Measurements from ENCODE around the gene LSS.
"Not testable (repeated sequence)": the region's sequence is repeated elsewhere in the genome, so short reads cannot be mapped to it uniquely, and the experiment has no call there.

Gene LSS

GRCh38 chr21:46180079-46180722 is 48.4 kb downstream of the LSS start:
- Histone ChIP-seq H4K20me1 (ENCODE audit: insufficient read depth, low read length) (no peaks in the 10 kb centered on the region), H3K79me2 (ENCODE audit: low read length) (0 out of 2 replicates have a peak, but pooled peaks cover 3% of the 10 kb centered on the region), H3K4me2 (ENCODE audit: low read depth, low read length) (no peak overlapping the region), H3K36me3 (replicated peaks; ENCODE audit: insufficient read depth, low read length) (no peaks in the 10 kb centered on the region), H2AFZ (ENCODE audit: low read length) (no peak overlapping the region), H3K4me1 (ENCODE audit: low read length) (peaks cover 1% of the 10 kb centered on the region), H3K9me2 (replicated peaks; ENCODE audit: insufficient read depth, low read length) (no peaks in the 10 kb centered on the region), H3K27me3 (replicated peaks; ENCODE audit: insufficient read depth, low read length) (no peaks in the 10 kb centered on the region), H3K9ac (ENCODE audit: low read length) (no peak overlapping the region), H3K9me3 (replicated peaks; ENCODE audit: insufficient read depth, low read length) (no peaks in the 10 kb centered on the region), H3K27ac (ENCODE audit: low read length) (no peak overlapping the region), H3K4me3 (ENCODE audit: low read length) (no peak overlapping the region), H3F3A (ENCODE audit: insufficient read depth, low read length) (0 out of 2 replicates have a peak, but pooled peaks cover under 1% of the 10 kb centered on the region)
- TF ChIP-seq EZH2 (optimal IDR thresholded peaks at IDR 0.05; ENCODE audit: low read depth, low read length) (no peak), EZH2phosphoT487 (IDR thresholded peaks at IDR 0.05; ENCODE audit: low read length) (no peak)
- TF ChIP-seq, protein P1, sequence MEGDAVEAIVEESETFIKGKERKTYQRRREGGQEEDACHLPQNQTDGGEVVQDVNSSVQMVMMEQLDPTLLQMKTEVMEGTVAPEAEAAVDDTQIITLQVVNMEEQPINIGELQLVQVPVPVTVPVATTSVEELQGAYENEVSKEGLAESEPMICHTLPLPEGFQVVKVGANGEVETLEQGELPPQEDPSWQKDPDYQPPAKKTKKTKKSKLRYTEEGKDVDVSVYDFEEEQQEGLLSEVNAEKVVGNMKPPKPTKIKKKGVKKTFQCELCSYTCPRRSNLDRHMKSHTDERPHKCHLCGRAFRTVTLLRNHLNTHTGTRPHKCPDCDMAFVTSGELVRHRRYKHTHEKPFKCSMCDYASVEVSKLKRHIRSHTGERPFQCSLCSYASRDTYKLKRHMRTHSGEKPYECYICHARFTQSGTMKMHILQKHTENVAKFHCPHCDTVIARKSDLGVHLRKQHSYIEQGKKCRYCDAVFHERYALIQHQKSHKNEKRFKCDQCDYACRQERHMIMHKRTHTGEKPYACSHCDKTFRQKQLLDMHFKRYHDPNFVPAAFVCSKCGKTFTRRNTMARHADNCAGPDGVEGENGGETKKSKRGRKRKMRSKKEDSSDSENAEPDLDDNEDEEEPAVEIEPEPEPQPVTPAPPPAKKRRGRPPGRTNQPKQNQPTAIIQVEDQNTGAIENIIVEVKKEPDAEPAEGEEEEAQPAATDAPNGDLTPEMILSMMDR (IDR thresholded peaks at IDR 0.05; ENCODE audit: low read length) = no peak
- DNase-seq = no peak

DNA sequence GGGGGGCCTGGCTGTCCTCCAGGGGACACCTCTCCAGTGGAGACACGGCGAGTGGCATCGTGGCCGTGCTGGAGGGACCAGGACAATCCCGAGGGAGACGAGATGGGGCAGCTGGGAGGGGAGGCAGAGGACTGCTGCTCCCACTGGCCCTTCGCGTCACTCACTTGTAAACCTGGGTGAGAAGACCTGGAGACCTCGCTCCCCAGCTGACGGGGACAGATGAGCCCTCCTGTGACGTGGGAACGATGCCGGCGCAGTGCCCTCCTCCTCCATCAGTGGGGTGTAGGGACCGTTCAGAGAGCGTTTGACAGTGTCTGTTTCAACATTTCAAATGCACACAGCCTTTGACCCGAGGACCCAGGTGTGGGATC is 48.9 kb downstream of the LSS start:
- no peaks in the 10 kb centered on the region for H4K20me1 ChIP-seq (ENCODE audit: insufficient read depth, low read length)
- H3K4me3 ChIP-seq (ENCODE audit: low read length) = no peak overlapping the region
- H3K4me1 ChIP-seq (ENCODE audit: low read length) = no peaks in the 10 kb centered on the region
- no peaks in the 10 kb centered on the region for H3K36me3 ChIP-seq (replicated peaks; ENCODE audit: insufficient read depth, low read length)
- no peak overlapping the region for H2AFZ ChIP-seq (ENCODE audit: low read length)
- DNase-seq = no peak
- H3K9me2 ChIP-seq (replicated peaks; ENCODE audit: insufficient read depth, low read length) = no peaks in the 10 kb centered on the region
- no peaks in the 10 kb centered on the region for H3F3A ChIP-seq (ENCODE audit: insufficient read depth, low read length)
- H3K4me2 ChIP-seq (ENCODE audit: low read depth, low read length) = no peak overlapping the region
- H3K27me3 ChIP-seq (replicated peaks; ENCODE audit: insufficient read depth, low read length) = no peaks in the 10 kb centered on the region
- no peaks in the 10 kb centered on the region for H3K9me3 ChIP-seq (replicated peaks; ENCODE audit: insufficient read depth, low read length)
- TF ChIP-seq EZH2 (optimal IDR thresholded peaks at IDR 0.05; ENCODE audit: low read depth, low read length) (no peak), EZH2phosphoT487 (IDR thresholded peaks at IDR 0.05; ENCODE audit: low read length) (no peak)
- TF ChIP-seq, protein P1 (IDR thresholded peaks at IDR 0.05; ENCODE audit: low read length) = no peak
- no peak overlapping the region for H3K9ac ChIP-seq (ENCODE audit: low read length)
- H3K79me2 ChIP-seq (ENCODE audit: low read length) = 0 out of 2 replicates have a peak, but pooled peaks cover 3% of the 10 kb centered on the region
- no peak overlapping the region for H3K27ac ChIP-seq (ENCODE audit: low read length)

DNA sequence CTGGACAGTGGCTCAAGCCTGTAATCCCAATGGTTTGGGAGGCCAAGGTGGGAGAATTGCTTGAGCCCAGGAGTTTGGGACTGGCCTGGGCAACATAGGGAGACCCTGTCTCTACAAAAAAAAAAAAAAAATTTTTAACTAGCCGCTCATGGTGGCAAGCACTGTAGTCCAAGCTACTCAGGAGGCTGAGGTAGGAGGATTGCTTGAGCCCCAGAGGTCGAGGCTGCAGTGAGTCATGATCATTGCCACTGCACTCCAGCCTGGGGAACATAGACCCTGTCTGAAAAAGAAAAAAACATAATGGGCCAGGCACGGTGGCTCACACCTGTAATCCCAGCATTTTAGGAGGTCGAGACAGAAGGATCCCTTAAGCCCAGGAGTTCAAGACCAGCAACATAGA is 49.6 kb downstream of the LSS start:
- Histone ChIP-seq H3F3A (ENCODE audit: insufficient read depth, low read length) (no peaks in the 10 kb centered on the region), H3K27ac (ENCODE audit: low read length) (no peak overlapping the region), H3K27me3 (replicated peaks; ENCODE audit: insufficient read depth, low read length) (no peaks in the 10 kb centered on the region), H3K9me3 (replicated peaks; ENCODE audit: insufficient read depth, low read length) (no peaks in the 10 kb centered on the region), H3K4me1 (ENCODE audit: low read length) (no peaks in the 10 kb centered on the region), H4K20me1 (ENCODE audit: insufficient read depth, low read length) (no peaks in the 10 kb centered on the region), H3K9ac (ENCODE audit: low read length) (no peak overlapping the region), H3K4me2 (ENCODE audit: low read depth, low read length) (no peak overlapping the region), H3K9me2 (replicated peaks; ENCODE audit: insufficient read depth, low read length) (no peaks in the 10 kb centered on the region), H3K4me3 (ENCODE audit: low read length) (no peak overlapping the region), H2AFZ (ENCODE audit: low read length) (no peak overlapping the region), H3K36me3 (replicated peaks; ENCODE audit: insufficient read depth, low read length) (no peaks in the 10 kb centered on the region), H3K79me2 (ENCODE audit: low read length) (0 out of 2 replicates have a peak, but pooled peaks cover 2% of the 10 kb centered on the region)
- TF ChIP-seq, protein P1 (IDR thresholded peaks at IDR 0.05; ENCODE audit: low read length) = no peak
- TF ChIP-seq EZH2phosphoT487 (IDR thresholded peaks at IDR 0.05; ENCODE audit: low read length) = no peak
- no peak for TF ChIP-seq EZH2 (optimal IDR thresholded peaks at IDR 0.05; ENCODE audit: low read depth, low read length)
- DNase-seq = no peak

DNA sequence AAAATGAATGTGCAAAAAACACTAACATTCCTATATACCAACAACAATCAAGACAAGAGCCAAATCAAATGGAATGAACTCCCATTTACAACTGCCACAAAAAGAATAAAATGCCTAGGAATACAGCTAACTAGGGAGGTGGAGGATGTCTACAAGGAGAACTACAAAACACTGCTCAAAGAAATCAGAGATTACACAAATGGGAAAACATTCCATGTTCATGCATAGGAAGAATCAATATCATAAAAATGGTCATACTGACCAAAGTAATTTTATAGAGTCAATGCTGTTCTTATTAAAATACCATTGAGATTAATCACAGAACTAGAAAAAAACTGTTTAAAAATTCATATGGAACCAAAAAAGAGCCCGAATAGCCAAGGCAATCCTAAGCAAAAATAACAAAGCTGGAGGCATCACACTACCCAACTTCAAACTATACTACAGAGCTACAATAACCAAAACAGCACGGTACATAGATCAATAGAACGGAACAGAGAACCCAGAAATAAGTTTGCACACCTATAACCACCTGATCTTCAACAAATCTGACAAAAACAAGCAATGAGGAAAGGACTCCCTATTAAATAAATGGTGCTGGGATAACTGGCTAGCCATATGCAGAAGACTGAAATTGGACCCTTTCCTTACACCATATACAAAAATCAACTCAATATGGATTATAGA is 52.0 kb downstream of the LSS start:
- H3K27ac ChIP-seq (ENCODE audit: low read length); H3K4me3 ChIP-seq (ENCODE audit: low read length); H3K9me2 ChIP-seq (replicated peaks; ENCODE audit: insufficient read depth, low read length); DNase-seq; H3K36me3 ChIP-seq (replicated peaks; ENCODE audit: insufficient read depth, low read length); H3K9ac ChIP-seq (ENCODE audit: low read length); H2AFZ ChIP-seq (ENCODE audit: low read length); H3K4me2 ChIP-seq (ENCODE audit: low read depth, low read length); H3K79me2 ChIP-seq (ENCODE audit: low read length); H4K20me1 ChIP-seq (ENCODE audit: insufficient read depth, low read length); H3K4me1 ChIP-seq (ENCODE audit: low read length); H3K27me3 ChIP-seq (replicated peaks; ENCODE audit: insufficient read depth, low read length); H3F3A ChIP-seq (ENCODE audit: insufficient read depth, low read length); H3K9me3 ChIP-seq (replicated peaks; ENCODE audit: insufficient read depth, low read length): not testable (repeated sequence)

All from MM.1S (cell line).